ENCODE results near the gene VEGFD. TPM values are rescaled to one million over a fixed set of nuclear protein-coding genes. Genes with fewer than 3 reads are reported as not detected.

The VEGFD gene, protein sequence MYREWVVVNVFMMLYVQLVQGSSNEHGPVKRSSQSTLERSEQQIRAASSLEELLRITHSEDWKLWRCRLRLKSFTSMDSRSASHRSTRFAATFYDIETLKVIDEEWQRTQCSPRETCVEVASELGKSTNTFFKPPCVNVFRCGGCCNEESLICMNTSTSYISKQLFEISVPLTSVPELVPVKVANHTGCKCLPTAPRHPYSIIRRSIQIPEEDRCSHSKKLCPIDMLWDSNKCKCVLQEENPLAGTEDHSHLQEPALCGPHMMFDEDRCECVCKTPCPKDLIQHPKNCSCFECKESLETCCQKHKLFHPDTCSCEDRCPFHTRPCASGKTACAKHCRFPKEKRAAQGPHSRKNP
- 0.43 and 1.2 TPM in 2 replicates for total RNA-seq
- long read RNA-seq = 0 reads

- peaks cover 13% of the 10 kb centered on the region for H3K36me3 Mint-ChIP-seq (ENCODE audit: low read depth)
- H3K9me3 Mint-ChIP-seq = no peaks in the 10 kb centered on the region
- no peak within 1 kb of the TSS for H3K4me3 Mint-ChIP-seq
- TF ChIP-seq, protein P1, sequence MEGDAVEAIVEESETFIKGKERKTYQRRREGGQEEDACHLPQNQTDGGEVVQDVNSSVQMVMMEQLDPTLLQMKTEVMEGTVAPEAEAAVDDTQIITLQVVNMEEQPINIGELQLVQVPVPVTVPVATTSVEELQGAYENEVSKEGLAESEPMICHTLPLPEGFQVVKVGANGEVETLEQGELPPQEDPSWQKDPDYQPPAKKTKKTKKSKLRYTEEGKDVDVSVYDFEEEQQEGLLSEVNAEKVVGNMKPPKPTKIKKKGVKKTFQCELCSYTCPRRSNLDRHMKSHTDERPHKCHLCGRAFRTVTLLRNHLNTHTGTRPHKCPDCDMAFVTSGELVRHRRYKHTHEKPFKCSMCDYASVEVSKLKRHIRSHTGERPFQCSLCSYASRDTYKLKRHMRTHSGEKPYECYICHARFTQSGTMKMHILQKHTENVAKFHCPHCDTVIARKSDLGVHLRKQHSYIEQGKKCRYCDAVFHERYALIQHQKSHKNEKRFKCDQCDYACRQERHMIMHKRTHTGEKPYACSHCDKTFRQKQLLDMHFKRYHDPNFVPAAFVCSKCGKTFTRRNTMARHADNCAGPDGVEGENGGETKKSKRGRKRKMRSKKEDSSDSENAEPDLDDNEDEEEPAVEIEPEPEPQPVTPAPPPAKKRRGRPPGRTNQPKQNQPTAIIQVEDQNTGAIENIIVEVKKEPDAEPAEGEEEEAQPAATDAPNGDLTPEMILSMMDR (conservative IDR thresholded peaks at IDR 0.05) = no peak
- H3K4me1 Mint-ChIP-seq = peaks cover 20% of the 10 kb centered on the region
- H3K27ac Mint-ChIP-seq (ENCODE audit: unreplicated experiment) = peak within 1 kb of the TSS; percentile 37
- no peaks in the 10 kb centered on the region for H3K27me3 Mint-ChIP-seq (ENCODE audit: low read depth)
- no peak for DNase-seq (ENCODE audit: low read depth, low spot score)
Measured at GRCh38 chrX:15384304-15384703, at the start of gene VEGFD. Gene VEGFD (minus strand): TSS chrX:15384413. CDS start chrX:15383946, 467 bp downstream.

GRCh38 chrX:15430584-15430983 lies 46.4 kb upstream of the VEGFD start:
- H3K27ac Mint-ChIP-seq (ENCODE audit: unreplicated experiment) = no peak overlapping the region
- peaks cover 6% of the 10 kb centered on the region for H3K4me1 Mint-ChIP-seq
- TF ChIP-seq, protein P1 (conservative IDR thresholded peaks at IDR 0.05) = no peak
- H3K27me3 Mint-ChIP-seq (ENCODE audit: low read depth) = no peaks in the 10 kb centered on the region
- H3K9me3 Mint-ChIP-seq = peaks cover 7% of the 10 kb centered on the region
- peaks cover 23% of the 10 kb centered on the region for H3K36me3 Mint-ChIP-seq (ENCODE audit: low read depth)
- no peak for DNase-seq (ENCODE audit: low read depth, low spot score)
- no peak overlapping the region for H3K4me3 Mint-ChIP-seq

DNA sequence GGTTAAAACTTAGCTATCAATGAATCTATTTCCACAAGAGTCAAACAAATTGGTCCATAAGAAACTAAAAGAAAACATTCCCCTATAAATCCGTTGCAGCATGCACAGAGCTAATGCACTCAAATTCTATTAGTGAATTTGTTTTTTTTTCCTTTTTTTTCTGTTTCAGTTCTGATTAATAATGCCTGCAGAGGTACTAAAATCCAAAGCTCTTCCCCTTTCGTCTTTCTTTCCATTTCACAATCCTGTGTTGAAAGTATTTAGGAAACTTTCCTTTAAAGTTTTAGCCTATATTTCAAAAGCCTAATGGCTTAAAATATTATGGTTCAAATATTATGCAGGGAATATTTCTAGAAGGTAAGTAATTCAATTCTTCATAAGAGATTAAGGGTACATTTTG lies 45.9 kb upstream of the VEGFD start:
- Mint-ChIP-seq H3K4me3 (no peak overlapping the region), H3K9me3 (peaks cover 7% of the 10 kb centered on the region)
- TF ChIP-seq, protein P1 (conservative IDR thresholded peaks at IDR 0.05) = no peak

DNA sequence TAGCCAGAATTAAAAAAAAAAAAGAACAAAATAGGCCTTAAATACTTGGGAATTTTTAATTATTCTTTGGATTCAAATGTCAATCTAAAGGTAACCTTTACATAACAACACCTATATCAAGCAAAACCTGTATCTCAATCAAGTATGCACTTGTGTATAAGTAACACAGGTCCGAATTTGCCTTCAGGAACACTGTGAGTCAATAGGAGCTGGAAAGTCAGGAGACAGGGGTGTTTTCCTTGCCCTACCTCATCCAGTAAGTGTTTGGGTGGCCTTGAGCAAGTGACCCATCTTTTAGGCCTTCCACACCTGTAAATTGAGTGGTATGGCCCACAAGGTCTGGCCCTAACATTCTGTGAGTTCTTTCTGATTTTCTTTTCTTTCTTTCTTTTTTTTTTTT lies 40.8 kb upstream of the VEGFD start:
- TF ChIP-seq, protein P1 (conservative IDR thresholded peaks at IDR 0.05) = no peak
- peaks cover 37% of the 10 kb centered on the region for H3K36me3 Mint-ChIP-seq (ENCODE audit: low read depth)
- no peak for DNase-seq (ENCODE audit: low read depth, low spot score)
- H3K9me3 Mint-ChIP-seq = peaks cover 9% of the 10 kb centered on the region
- no peak overlapping the region for H3K27ac Mint-ChIP-seq (ENCODE audit: unreplicated experiment)
- no peaks in the 10 kb centered on the region for H3K27me3 Mint-ChIP-seq (ENCODE audit: low read depth)
- no peak overlapping the region for H3K4me3 Mint-ChIP-seq
- no peaks in the 10 kb centered on the region for H3K4me1 Mint-ChIP-seq

More for the DNA sequence above, 45.9 kb upstream of the VEGFD start:
- no peak for DNase-seq (ENCODE audit: low read depth, low spot score)
- Mint-ChIP-seq H3K27ac (ENCODE audit: unreplicated experiment) (no peak overlapping the region), H3K36me3 (ENCODE audit: low read depth) (peaks cover 20% of the 10 kb centered on the region), H3K27me3 (ENCODE audit: low read depth) (no peaks in the 10 kb centered on the region), H3K4me1 (peaks cover 6% of the 10 kb centered on the region)

DNA sequence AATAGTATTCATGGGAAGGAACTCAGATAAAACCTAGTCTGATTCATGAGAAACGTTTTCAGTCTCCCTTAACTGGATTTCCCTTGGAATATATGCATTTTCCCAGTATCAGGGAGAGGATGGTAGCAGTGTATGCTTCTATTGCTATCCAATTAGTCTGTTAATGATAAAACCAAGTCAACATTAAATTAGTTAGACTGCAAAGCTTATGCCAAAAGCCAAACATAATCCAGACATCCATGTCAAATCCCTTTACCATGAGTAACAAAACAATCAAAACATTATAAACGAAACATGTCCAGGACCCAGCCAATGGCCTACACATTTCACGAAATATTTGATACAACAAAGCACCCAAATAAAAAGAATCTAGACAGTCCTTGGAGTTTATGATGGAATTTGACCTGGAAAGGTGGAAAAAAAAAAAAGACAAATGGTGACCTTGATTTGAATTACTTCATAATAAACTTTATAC lies 34.5 kb upstream of the VEGFD start:
- TF ChIP-seq, protein P1 (conservative IDR thresholded peaks at IDR 0.05) = no peak
- no peak overlapping the region for H3K27ac Mint-ChIP-seq (ENCODE audit: unreplicated experiment)
- H3K4me1 Mint-ChIP-seq = peaks cover under 1% of the 10 kb centered on the region
- H3K9me3 Mint-ChIP-seq = peaks cover 12% of the 10 kb centered on the region
- no peaks in the 10 kb centered on the region for H3K27me3 Mint-ChIP-seq (ENCODE audit: low read depth)
- DNase-seq (ENCODE audit: low read depth, low spot score) = no peak
- no peak overlapping the region for H3K4me3 Mint-ChIP-seq
- H3K36me3 Mint-ChIP-seq (ENCODE audit: low read depth) = peaks cover 55% of the 10 kb centered on the region
